Testis (tissue), 2 donors: Measurements from ENCODE around the gene EIPR1.

ENCODE experiments used
- POLR2A ChIP-seq: fragments of 450-650 bp; IDR thresholded peaks from one replicate; pipeline ENCODE4 v1.6.1; 2017; ENCODE audit warnings: antibody characterized with exemption, mild to moderate bottlenecking, moderate library complexity
- TF ChIP-seq, protein P1 (sequence below), 3 experiments: fragments of 450-650 bp in 2 of 3; fragments of 200-600 bp in 1 of 3; sonication (generic) in 1 of 3; IDR thresholded peaks; one replicate each; pipeline ENCODE4 v1.5.1; 2016 to 2019; ENCODE audit warnings: antibody characterized with exemption in 3 of 3, mild to moderate bottlenecking in 2 of 3, moderate library complexity in 1 of 3

DNA sequence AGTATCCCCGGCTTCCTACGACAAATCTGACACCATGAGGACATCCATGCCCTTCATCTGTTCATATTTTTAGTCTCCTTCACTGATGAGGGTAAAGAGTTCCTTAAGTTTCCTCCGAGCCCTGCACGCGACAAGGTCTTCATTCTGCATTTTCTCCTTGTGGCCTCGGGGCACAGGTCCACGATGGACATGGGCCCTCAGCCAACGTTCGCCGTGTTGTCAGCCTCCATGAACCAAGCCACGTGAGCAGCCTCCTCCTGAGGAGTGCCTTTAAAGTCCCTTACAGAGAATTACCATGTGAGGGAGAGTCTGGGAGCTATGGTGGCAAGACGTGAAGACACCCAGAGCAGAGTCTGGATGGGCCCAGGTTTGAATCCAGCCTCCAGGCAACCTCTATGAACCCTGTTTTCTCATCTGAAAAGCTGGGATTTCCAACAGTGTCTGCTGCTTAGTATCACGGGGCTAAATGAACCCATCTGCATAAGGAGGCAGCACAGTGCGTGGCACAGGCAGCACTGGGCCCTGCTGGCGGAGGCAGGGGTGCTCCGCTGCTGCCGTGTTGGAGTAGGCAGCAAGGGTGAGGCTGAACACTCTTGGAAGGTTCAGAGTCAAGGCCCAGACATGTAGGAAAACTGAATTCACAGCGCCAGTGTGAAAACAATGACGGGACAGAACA lies 54.1 kb downstream of the EIPR1 start:
- TF ChIP-seq, protein P1, sequence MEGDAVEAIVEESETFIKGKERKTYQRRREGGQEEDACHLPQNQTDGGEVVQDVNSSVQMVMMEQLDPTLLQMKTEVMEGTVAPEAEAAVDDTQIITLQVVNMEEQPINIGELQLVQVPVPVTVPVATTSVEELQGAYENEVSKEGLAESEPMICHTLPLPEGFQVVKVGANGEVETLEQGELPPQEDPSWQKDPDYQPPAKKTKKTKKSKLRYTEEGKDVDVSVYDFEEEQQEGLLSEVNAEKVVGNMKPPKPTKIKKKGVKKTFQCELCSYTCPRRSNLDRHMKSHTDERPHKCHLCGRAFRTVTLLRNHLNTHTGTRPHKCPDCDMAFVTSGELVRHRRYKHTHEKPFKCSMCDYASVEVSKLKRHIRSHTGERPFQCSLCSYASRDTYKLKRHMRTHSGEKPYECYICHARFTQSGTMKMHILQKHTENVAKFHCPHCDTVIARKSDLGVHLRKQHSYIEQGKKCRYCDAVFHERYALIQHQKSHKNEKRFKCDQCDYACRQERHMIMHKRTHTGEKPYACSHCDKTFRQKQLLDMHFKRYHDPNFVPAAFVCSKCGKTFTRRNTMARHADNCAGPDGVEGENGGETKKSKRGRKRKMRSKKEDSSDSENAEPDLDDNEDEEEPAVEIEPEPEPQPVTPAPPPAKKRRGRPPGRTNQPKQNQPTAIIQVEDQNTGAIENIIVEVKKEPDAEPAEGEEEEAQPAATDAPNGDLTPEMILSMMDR (IDR thresholded peaks at IDR 0.05), result no peak
- no peak for TF ChIP-seq POLR2A
